Parathyroid adenoma (tissue), 2 donors: Measurements from ENCODE around the gene PAX5.

Experiments
- H2AFZ ChIP-seq: fragments of 300-600 bp; sonication (generic); one replicate; pipeline ENCODE4 v1.7.0; 2017; ENCODE audit warnings: antibody characterized with exemption, mild to moderate bottlenecking
- H3K27ac ChIP-seq: fragments of 300-600 bp; sonication (generic); one replicate; pipeline ENCODE4 v1.7.0; 2017
- H3K27me3 ChIP-seq: fragments of 300-600 bp; sonication (generic); one replicate; pipeline ENCODE4 v1.7.0; 2017; ENCODE audit warnings: low read length; ENCODE audit not compliant: control insufficient read depth, insufficient read depth
- H3K36me3 ChIP-seq: fragments of 300-600 bp; sonication (generic); one replicate; pipeline ENCODE4 v1.7.0; 2017; ENCODE audit warnings: low read length; ENCODE audit not compliant: control insufficient read depth, insufficient read depth
- H3K4me1 ChIP-seq: fragments of 300-600 bp; sonication (generic); one replicate; pipeline ENCODE4 v1.7.0; 2017; ENCODE audit warnings: control low read depth
- H3K4me2 ChIP-seq: fragments of 300-600 bp; sonication (generic); one replicate; pipeline ENCODE4 v1.7.0; 2017; ENCODE audit warnings: low read length
- H3K4me3 ChIP-seq: fragments of 300-600 bp; sonication (generic); one replicate; pipeline ENCODE4 v1.7.0; 2017; ENCODE audit warnings: low read depth, low read length
- H3K79me2 ChIP-seq: fragments of 300-600 bp; sonication (generic); one replicate; pipeline ENCODE4 v1.7.0; 2017; ENCODE audit warnings: control low read depth
- H3K9ac ChIP-seq: fragments of 300-600 bp; sonication (generic); one replicate; pipeline ENCODE4 v1.7.0; 2017; ENCODE audit warnings: mild to moderate bottlenecking
- H3K9me3 ChIP-seq: fragments of 300-600 bp; sonication (generic); one replicate; pipeline ENCODE4 v1.7.0; 2017; ENCODE audit warnings: low read length; ENCODE audit not compliant: control insufficient read depth
- TF ChIP-seq, protein P1 (sequence below): fragments of 300-600 bp; sonication (generic); IDR thresholded peaks from one replicate; pipeline ENCODE4 v1.7.0; 2017; ENCODE audit warnings: antibody characterized with exemption, mild to moderate bottlenecking
- donor health status: primary hyperparathyroidism.

Gene PAX5

DNA sequence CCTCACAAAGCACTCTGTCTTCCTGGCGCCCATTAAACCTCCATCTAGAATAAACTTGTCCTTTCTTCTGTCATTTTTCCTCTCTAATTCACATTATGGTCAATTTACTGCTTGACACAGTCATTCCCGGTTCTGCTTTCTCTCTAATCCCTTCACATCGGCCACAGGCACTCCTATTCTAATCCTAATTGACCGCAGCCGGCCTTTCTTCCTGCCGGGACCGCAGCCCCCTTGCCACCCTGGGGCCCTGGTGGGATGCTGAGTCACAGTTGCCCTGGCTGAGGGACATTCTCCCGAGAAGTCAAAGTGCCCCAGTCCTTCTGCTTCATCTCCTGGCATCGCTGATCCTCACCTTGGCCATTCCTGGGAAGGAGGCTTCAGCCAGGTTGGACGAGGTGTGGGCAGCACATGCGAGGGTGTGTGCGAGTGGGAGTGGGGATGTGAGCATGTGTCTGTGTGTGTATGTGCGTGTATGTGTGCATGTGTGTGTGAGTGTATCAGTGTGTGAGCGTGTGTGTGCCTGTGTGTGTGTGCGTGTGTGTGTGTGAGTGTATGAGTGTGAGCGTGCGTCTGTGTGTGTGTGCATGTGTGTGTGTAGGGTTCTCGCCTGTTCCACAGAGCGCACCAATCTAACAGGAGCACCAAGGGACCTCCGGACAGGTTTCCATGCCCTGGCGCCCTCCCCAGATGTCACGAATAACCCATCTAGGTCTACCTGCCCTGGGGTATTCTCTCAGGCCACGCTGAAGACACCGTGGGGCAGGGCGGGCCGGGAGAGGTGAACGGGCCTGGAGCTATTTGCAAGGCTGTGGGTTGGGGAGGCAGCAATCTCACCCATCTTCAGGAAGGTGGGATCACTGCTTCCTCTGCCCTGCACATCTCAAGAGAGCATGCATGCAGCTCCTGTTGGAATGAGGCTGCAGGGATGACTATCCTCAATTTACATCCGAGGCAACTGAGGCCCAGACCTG, 191.2 kb downstream of the PAX5 start:
- Histone ChIP-seq H3K9me3 (no peaks in the 10 kb centered on the region), H3K79me2 (no peaks in the 10 kb centered on the region), H3K27ac (no peak overlapping the region), H3K4me2 (no peak overlapping the region), H2AFZ (no peak overlapping the region), H3K9ac (no peak overlapping the region), H3K4me3 (no peak overlapping the region), H3K36me3 (no peaks in the 10 kb centered on the region), H3K27me3 (no peaks in the 10 kb centered on the region), H3K4me1 (no peaks in the 10 kb centered on the region)
- TF ChIP-seq, protein P1, sequence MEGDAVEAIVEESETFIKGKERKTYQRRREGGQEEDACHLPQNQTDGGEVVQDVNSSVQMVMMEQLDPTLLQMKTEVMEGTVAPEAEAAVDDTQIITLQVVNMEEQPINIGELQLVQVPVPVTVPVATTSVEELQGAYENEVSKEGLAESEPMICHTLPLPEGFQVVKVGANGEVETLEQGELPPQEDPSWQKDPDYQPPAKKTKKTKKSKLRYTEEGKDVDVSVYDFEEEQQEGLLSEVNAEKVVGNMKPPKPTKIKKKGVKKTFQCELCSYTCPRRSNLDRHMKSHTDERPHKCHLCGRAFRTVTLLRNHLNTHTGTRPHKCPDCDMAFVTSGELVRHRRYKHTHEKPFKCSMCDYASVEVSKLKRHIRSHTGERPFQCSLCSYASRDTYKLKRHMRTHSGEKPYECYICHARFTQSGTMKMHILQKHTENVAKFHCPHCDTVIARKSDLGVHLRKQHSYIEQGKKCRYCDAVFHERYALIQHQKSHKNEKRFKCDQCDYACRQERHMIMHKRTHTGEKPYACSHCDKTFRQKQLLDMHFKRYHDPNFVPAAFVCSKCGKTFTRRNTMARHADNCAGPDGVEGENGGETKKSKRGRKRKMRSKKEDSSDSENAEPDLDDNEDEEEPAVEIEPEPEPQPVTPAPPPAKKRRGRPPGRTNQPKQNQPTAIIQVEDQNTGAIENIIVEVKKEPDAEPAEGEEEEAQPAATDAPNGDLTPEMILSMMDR, result no peak

DNA sequence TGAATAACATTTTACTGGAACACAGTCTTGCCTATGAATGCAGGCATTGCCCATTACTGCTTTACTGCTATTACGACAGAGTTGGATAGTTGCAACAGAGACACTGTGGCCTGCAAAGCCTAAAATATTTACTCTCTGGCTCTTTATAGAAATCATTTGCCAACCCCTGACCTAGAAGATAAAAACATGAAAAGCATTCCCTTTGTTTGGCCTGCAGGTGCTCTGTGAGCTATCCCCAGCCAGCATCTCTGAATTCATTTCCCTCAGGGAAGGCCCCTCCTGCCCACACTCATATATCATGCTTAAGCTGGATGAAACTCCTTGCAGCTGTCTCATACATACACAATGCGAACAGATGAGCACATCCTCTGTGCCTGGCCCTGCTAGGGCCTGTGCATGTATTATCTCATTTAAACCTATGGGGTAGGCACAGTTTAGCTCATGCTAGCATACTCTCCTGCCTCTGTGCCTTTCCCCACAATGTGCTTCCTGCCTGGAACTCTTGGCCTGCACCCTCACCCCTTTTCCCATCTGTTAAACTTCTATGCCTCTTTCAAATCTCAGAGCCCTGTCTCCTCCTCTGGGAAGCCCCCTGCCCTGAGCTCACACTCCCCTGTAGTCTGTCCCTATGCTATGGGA, 193.1 kb downstream of the PAX5 start:
- TF ChIP-seq, protein P1, result no peak
- Histone ChIP-seq H3K79me2 (no peaks in the 10 kb centered on the region), H2AFZ (no peak overlapping the region), H3K9me3 (no peaks in the 10 kb centered on the region), H3K4me2 (no peak overlapping the region), H3K4me3 (no peak overlapping the region), H3K36me3 (no peaks in the 10 kb centered on the region), H3K4me1 (no peaks in the 10 kb centered on the region), H3K9ac (no peak overlapping the region), H3K27ac (no peak overlapping the region), H3K27me3 (no peaks in the 10 kb centered on the region)

DNA sequence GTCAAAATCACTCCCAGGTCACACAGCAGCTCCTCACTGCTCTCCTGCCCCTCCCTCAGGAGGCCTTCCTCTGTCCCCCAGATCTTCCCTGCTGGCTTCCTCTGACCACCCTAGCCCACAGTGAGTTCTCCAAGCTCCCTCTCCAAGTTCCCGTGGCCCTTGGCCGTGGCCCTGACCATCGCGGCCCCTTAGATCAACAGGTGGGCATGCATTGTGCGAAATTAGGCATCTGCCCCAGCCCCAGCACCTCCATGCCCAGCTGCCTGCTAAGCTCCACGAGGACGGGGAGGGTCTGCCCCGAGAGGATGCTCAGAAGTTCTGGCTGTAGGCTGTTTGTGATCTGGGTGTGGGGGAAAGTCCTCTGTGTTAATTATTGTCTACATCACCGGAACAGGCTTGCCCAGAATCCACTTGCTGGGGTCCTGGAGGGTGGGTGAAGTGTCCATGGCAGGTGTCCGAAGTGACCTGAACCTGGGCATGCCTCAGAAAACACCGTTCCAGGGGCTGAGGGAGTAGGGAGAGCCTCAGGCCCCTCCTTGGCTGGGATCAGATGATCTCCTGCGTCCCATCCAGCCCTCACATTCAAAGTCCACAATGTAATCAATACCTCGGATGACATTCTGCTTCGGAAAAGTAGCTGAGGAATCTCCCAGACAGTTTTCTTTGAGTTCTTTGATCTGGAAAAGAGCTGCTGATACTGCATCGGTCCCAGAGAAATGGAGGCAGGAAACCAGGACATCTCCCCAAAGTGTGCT, 194.8 kb downstream of the PAX5 start:
- no peak overlapping the region for H2AFZ ChIP-seq
- H3K4me1 ChIP-seq, result no peaks in the 10 kb centered on the region
- H3K27ac ChIP-seq, result no peak overlapping the region
- H3K9me3 ChIP-seq, result no peaks in the 10 kb centered on the region
- H3K9ac ChIP-seq, result no peak overlapping the region
- no peaks in the 10 kb centered on the region for H3K36me3 ChIP-seq
- no peaks in the 10 kb centered on the region for H3K79me2 ChIP-seq
- TF ChIP-seq, protein P1, result no peak
- H3K27me3 ChIP-seq, result no peaks in the 10 kb centered on the region
- H3K4me2 ChIP-seq, result no peak overlapping the region
- no peak overlapping the region for H3K4me3 ChIP-seq

DNA sequence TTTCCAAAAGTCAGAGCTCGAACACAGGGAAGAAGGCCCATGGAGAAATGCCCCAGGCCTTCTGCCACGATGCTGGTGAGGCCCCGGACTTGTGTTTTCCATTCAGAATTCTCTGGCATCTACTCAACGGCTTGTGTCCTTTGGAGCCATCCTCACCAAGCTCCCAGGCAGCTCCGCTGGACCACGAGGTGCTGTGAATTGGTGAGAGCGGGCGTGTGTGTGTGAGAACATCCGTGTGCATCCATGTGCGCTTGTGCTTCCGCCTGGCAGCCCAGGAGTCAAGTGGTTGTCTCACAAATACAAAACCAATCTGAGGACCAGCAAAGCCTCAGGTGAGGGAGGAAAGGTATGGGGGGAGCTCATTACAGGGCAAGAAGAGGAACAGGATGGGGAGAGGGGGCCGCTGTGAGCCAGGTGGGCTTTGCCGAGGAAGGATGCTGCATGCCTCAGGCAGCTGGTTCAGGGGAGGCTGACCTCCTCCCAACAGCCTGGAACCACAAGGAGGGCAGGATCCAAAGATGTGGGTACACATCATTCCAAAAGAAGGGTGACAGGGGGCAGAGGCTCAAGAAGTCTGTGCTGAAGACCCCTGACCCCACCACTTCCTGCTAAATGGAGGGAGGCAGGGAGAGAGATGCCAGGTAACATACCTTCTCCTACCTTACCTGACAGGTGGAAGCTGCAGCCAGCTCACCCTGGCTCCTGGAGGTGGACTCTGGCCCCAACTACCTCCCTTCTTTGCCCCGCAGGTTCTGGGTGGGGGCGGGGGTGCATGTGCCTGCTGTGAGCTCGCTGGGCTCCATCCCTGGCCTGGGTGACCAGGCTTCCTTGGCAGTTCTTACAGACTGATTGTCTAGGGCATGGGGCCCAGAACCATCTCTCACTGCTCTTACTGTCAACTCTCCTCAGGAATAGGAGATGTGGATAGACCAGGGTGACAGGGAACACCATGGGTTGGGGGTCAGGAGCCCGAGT, 196.3 kb downstream of the PAX5 start:
- Histone ChIP-seq H3K4me2 (no peak overlapping the region), H3K79me2 (no peaks in the 10 kb centered on the region), H2AFZ (no peak overlapping the region), H3K36me3 (no peaks in the 10 kb centered on the region), H3K4me3 (no peak overlapping the region), H3K9me3 (no peaks in the 10 kb centered on the region), H3K4me1 (no peaks in the 10 kb centered on the region), H3K27ac (no peak overlapping the region), H3K9ac (no peak overlapping the region), H3K27me3 (no peaks in the 10 kb centered on the region)
- TF ChIP-seq, protein P1, result no peak
